ENCODE data around the gene PODXL2. TPM values are rescaled to one million over a fixed set of nuclear protein-coding genes. Genes with fewer than 3 reads are reported as not detected.

PODXL2 gene
- total RNA-seq, 4 donors from 2014 or later = 9.7 to 18.9 (median 15.9) TPM

GRCh38 chr3:127644641-127645370 lies 15.8 kb downstream of the PODXL2 start:
- Histone ChIP-seq H3K4me1 (no peaks in the 10 kb centered on the region), H3K27ac (no peak overlapping the region), H3K9me3 (no peaks in the 10 kb centered on the region), H3K27me3 (no peaks in the 10 kb centered on the region), H3K36me3 (no peaks in the 10 kb centered on the region), H3K4me3 (no peak overlapping the region)
- 82 to 83% methylated on average over 4 to 5 of the region's 5 CpGs for WGBS, 2 donors (ENCODE audit: low coverage in 1 of 2)
- in situ Hi-C loops (cut with MboI; ENCODE audit: low pct_ligation_motif_present in 1 of 4, low pct_unique_long_range_greater_than_20kb in 1 of 4, low sequenced_read_pairs in 3 of 4) (no loop called here), intact Hi-C loops (cut with DNase I; ENCODE audit: low total_unique reads) (no loop called here)
- no peak for TF ChIP-seq POLR2A (IDR thresholded peaks at IDR 0.05)
- no peak for TF ChIP-seq EP300 (IDR thresholded peaks at IDR 0.05; ENCODE audit: low read depth)
- no peak for TF ChIP-seq CTCF (IDR thresholded peaks at IDR 0.05)
- TF ChIP-seq POLR2AphosphoS5 (IDR thresholded peaks at IDR 0.05) = no peak
- no peak for DNase-seq

- no peaks in the 10 kb centered on the region for H3K4me1 ChIP-seq
- H3K9me3 ChIP-seq = no peaks in the 10 kb centered on the region
- H3K36me3 ChIP-seq = no peaks in the 10 kb centered on the region
- WGBS, 2 donors (ENCODE audit: low coverage in 1 of 2) = 92 to 100% methylated on average over 3 to 8 of the region's 8 CpGs
- no peaks in the 10 kb centered on the region for H3K27me3 ChIP-seq
- TF ChIP-seq POLR2AphosphoS5 (IDR thresholded peaks at IDR 0.05) = no peak
- no peak for TF ChIP-seq CTCF (IDR thresholded peaks at IDR 0.05)
- TF ChIP-seq POLR2A (IDR thresholded peaks at IDR 0.05) = no peak
- TF ChIP-seq EP300 (IDR thresholded peaks at IDR 0.05; ENCODE audit: low read depth) = no peak
- H3K4me3 ChIP-seq = no peak overlapping the region
- intact Hi-C loops (cut with DNase I; ENCODE audit: low total_unique reads) (no loop called here), in situ Hi-C loops (cut with MboI; ENCODE audit: low pct_ligation_motif_present in 1 of 4, low pct_unique_long_range_greater_than_20kb in 1 of 4, low sequenced_read_pairs in 3 of 4) (no loop called here)
- no peak for DNase-seq
- H3K27ac ChIP-seq = no peak overlapping the region
Observed at GRCh38 chr3:127645371-127646015, 16.5 kb downstream of the PODXL2 start.

GRCh38 chr3:127646501-127647046 lies 17.6 kb downstream of the PODXL2 start:
- H3K4me1 ChIP-seq = no peaks in the 10 kb centered on the region
- 94 to 96% methylated on average over 8 to 10 of the region's 10 CpGs for WGBS, 2 donors (ENCODE audit: low coverage in 1 of 2)
- H3K4me3 ChIP-seq = no peak overlapping the region
- H3K27ac ChIP-seq = no peak overlapping the region
- no peaks in the 10 kb centered on the region for H3K9me3 ChIP-seq
- no peak for TF ChIP-seq CTCF (IDR thresholded peaks at IDR 0.05)
- TF ChIP-seq POLR2A (IDR thresholded peaks at IDR 0.05) = no peak
- no peak for TF ChIP-seq EP300 (IDR thresholded peaks at IDR 0.05; ENCODE audit: low read depth)
- TF ChIP-seq POLR2AphosphoS5 (IDR thresholded peaks at IDR 0.05) = no peak
- no peaks in the 10 kb centered on the region for H3K27me3 ChIP-seq
- intact Hi-C loops (cut with DNase I; ENCODE audit: low total_unique reads) = no loop called here
- DNase-seq = no peak
- in situ Hi-C loops (cut with MboI; ENCODE audit: low pct_ligation_motif_present in 1 of 4, low pct_unique_long_range_greater_than_20kb in 1 of 4, low sequenced_read_pairs in 3 of 4) = no loop called here
- H3K36me3 ChIP-seq = no peaks in the 10 kb centered on the region

- Histone ChIP-seq H3K27ac (no peak overlapping the region), H3K36me3 (no peaks in the 10 kb centered on the region), H3K9me3 (no peaks in the 10 kb centered on the region), H3K4me3 (no peak overlapping the region), H3K27me3 (no peaks in the 10 kb centered on the region), H3K4me1 (no peaks in the 10 kb centered on the region)
- no peak for TF ChIP-seq EP300 (IDR thresholded peaks at IDR 0.05; ENCODE audit: low read depth)
- TF ChIP-seq POLR2A (IDR thresholded peaks at IDR 0.05) = no peak
- TF ChIP-seq POLR2AphosphoS5 (IDR thresholded peaks at IDR 0.05) = no peak
- no peak for TF ChIP-seq CTCF (IDR thresholded peaks at IDR 0.05)
- in situ Hi-C loops (cut with MboI; ENCODE audit: low pct_ligation_motif_present in 1 of 4, low pct_unique_long_range_greater_than_20kb in 1 of 4, low sequenced_read_pairs in 3 of 4) = no loop called here
- 78 to 92% methylated on average over 2 to 13 of the region's 13 CpGs for WGBS, 2 donors (ENCODE audit: low coverage in 1 of 2)
- no peak for DNase-seq
- intact Hi-C loops (cut with DNase I; ENCODE audit: low total_unique reads) = no loop called here
Observed at GRCh38 chr3:127647166-127647844, 18.3 kb downstream of the PODXL2 start.

Measured in transverse colon (tissue), 4 donors.